Fibroblast of lung (primary cell): Measurements from ENCODE around the gene C2. TPM values are rescaled to one million over a fixed set of nuclear protein-coding genes. Genes with fewer than 3 reads are reported as not detected.

Experiments used
- DNase-seq, 2 donors: peaks; one replicate each; pipeline versions ENCODE4 v3.0.0 to v3.0.0-alpha.2; 2010; ENCODE audit warnings: low read depth in 2 of 2
- H2AFZ ChIP-seq: 2 replicates; pipeline ENCODE4 v1.5.1; 2012; ENCODE audit warnings: low read length, control low read depth, inconsistent platforms
- H3K27ac ChIP-seq: 2 replicates; pipeline ENCODE4 v1.5.1; 2011; ENCODE audit warnings: low read length, control low read depth; ENCODE audit not compliant: insufficient read depth
- H3K27me3 ChIP-seq: 2 replicates; pipeline ENCODE4 v1.5.1; 2011; ENCODE audit warnings: mild to moderate bottlenecking, low read length; ENCODE audit not compliant: control insufficient read depth, insufficient read depth
- H3K36me3 ChIP-seq: 2 replicates; pipeline ENCODE4 v1.5.1; 2011; ENCODE audit warnings: low read length; ENCODE audit not compliant: control insufficient read depth, insufficient read depth
- H3K4me1 ChIP-seq: 2 replicates; pipeline ENCODE4 v1.5.1; 2011; ENCODE audit warnings: low read length; ENCODE audit not compliant: control insufficient read depth, insufficient read depth; ENCODE audit errors: extremely low read depth
- H3K4me2 ChIP-seq: 2 replicates; pipeline ENCODE4 v1.5.1; 2011; ENCODE audit warnings: low read length, control low read depth; ENCODE audit not compliant: insufficient read depth; ENCODE audit errors: extremely low read depth
- H3K4me3 ChIP-seq, 4 experiments: fragments of 200-600 bp in 1 of 4; sonication (generic) in 1 of 4; replicated peaks in 1 of 4; 2 replicates each; pipeline ENCODE4 v1.5.1; 2011 to 2016; ENCODE audit warnings: low read length in 4 of 4, low read depth in 3 of 4, mild to moderate bottlenecking in 3 of 4, control low read depth in 2 of 4, inconsistent platforms in 1 of 4, mixed read lengths in 1 of 4; ENCODE audit not compliant: insufficient read depth in 1 of 4; ENCODE audit errors: control extremely low read depth in 1 of 4
- H3K79me2 ChIP-seq: 2 replicates; pipeline ENCODE4 v1.5.1; 2012; ENCODE audit warnings: mild to moderate bottlenecking, low read length, inconsistent platforms; ENCODE audit not compliant: control insufficient read depth, insufficient read depth
- H3K9ac ChIP-seq: 2 replicates; pipeline ENCODE4 v1.5.1; 2011; ENCODE audit warnings: mild to moderate bottlenecking, low read length, control low read depth; ENCODE audit not compliant: insufficient read depth
- H3K9me3 ChIP-seq: 2 replicates; pipeline ENCODE4 v1.5.1; 2012; ENCODE audit warnings: low read depth, low read length; ENCODE audit not compliant: control insufficient read depth, insufficient read depth
- H4K20me1 ChIP-seq: 2 replicates; pipeline ENCODE4 v1.5.1; 2011; ENCODE audit warnings: low read length; ENCODE audit not compliant: control insufficient read depth, insufficient read depth; ENCODE audit errors: extremely low read depth
- CTCF ChIP-seq, 2 donors: IDR thresholded peaks in 1 of 2; conservative IDR thresholded peaks in 1 of 2; 1 replicate in 1 of 2; 2 replicates in 1 of 2; pipeline ENCODE4 v1.5.1; 2011 to 2012; ENCODE audit warnings: low read length in 2 of 2, control low read depth in 1 of 2, inconsistent platforms in 1 of 2, low read depth in 1 of 2, mild to moderate bottlenecking in 1 of 2
- EZH2 ChIP-seq: IDR thresholded peaks from 2 replicates; pipeline ENCODE4 v1.5.1; 2012; ENCODE audit warnings: low read length, control low read depth, mild to moderate bottlenecking; ENCODE audit errors: missing control alignments
- polyA plus RNA-seq, 2 donors: library from polyadenylated mRNA; depleted of rRNA in 1 of 2; stranded (reverse) in 1 of 2; unstranded in 1 of 2; fragments of >200 nt; gene quantifications; 2 replicates each; pipeline ENCODE4 v1.2.1, GENCODE V29; 2011 to 2012; ENCODE audit warnings: missing spikeins in 1 of 2
- total RNA-seq: library from RNA; depleted of rRNA; stranded (reverse); fragments of >200 nt; gene quantifications from 2 replicates; pipeline ENCODE4 v1.2.1, GENCODE V29; 2014

C2 gene
- total and polyA plus RNA-seq, 2 donors (not counting 1 experiment from before 2014, with no cell fraction given): 7.6 to 16.8 TPM

DNA sequence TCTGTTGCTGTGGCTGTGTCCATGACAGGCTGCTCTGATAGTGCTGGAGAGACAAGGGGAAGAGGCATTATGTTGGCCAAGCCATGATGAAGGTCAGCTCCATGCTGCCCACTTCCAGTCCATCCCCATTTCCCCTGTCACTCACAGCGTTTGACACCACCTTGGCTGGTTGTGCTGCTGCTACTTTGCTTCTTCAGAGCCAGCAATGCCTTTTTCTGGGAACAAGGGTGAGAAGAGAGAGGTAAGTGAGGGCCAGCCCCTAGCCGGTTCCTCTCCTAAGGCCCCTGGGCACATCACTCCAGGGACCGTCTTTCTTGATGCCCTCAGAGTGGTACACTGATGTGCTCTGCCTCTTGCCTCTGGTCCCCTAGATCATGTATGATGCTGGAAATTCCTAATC lies 29.3 kb downstream of the C2 start:
- Histone ChIP-seq H3K27me3 (no peaks in the 10 kb centered on the region), H3K27ac (no peak overlapping the region), H4K20me1 (no peaks in the 10 kb centered on the region), H3K9ac (no peak overlapping the region), H3K9me3 (no peaks in the 10 kb centered on the region), H3K4me3 (no peak overlapping the region), H2AFZ (no peak overlapping the region), H3K79me2 (peaks cover 24% of the 10 kb centered on the region), H3K4me1 (peaks cover 3% of the 10 kb centered on the region), H3K36me3 (peaks cover 22% of the 10 kb centered on the region), H3K4me2 (no peak overlapping the region)
- no peak for DNase-seq
- no peak for TF ChIP-seq CTCF (conservative IDR thresholded peaks at IDR 0.05 in 1 of 2, IDR thresholded peaks at IDR 0.05 in 1 of 2; ENCODE audit: low read depth in 1 of 2, low read length in 2 of 2)

- Histone ChIP-seq H4K20me1 (no peaks in the 10 kb centered on the region), H3K36me3 (peaks cover 22% of the 10 kb centered on the region), H3K27me3 (no peaks in the 10 kb centered on the region), H3K9ac (peak overlapping the region; percentile 88), H3K27ac (peak overlapping the region; percentile 94), H3K4me1 (peaks cover 3% of the 10 kb centered on the region), H3K79me2 (peaks cover 24% of the 10 kb centered on the region), H3K4me3 (peak overlapping the region; percentile 81 to 99 (median 98)), H3K4me2 (peak overlapping the region; percentile 82), H3K9me3 (no peaks in the 10 kb centered on the region), H2AFZ (peak overlapping the region; percentile 65)
- DNase-seq: no peak
- TF ChIP-seq EZH2: no peak
- TF ChIP-seq CTCF (conservative IDR thresholded peaks at IDR 0.05 in 1 of 2, IDR thresholded peaks at IDR 0.05 in 1 of 2; ENCODE audit: low read depth in 1 of 2, low read length in 2 of 2): no peak
These were observed 30.9 kb downstream of the C2 start for GRCh38 chr6:31958412-31958740.

DNA sequence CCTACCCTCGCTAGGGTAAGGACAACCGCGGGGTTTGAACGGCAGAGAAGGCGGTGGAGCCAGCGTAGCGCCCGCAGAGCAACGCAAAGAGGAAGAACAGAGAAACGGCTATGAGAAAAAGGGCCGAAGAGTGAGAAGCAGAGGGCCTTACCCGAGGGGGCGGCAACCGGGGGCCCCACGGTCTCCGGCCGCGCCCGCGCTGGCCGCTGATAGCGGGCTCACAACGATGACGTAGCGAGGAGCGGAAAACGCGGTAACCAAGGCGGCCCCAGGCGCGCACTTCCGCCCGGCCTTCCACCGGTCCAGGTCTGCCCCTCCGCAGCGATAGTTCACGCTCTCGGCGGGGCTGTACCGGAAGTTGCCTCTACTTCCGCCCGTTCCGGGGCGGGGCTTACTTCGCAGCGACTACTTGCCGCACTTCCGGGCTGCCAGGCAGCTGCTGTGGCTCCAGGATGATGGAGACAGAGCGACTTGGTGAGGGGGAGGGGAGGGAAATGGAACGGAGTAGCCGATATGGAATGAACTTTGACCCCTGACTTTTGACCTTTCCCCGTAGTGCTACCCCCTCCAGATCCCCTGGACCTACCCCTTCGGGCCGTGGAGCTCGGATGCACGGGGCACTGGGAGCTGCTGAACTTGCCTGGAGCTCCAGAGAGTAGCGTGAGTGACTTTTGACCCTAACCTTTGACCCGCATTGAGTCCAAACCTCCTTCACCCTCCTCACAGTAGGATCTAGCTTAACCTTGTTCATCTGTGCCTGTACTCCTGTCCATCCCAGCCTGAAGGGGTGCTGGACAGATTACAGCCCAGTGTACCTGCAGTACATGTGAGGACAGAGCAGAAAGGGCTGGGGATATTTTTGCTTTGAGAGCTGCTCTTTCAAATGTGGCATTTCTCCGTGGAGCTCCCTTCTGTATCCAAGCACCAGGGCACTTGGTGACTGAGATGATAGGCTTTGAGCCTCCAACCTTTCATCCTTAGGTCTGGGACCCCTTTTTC lies 31.5 kb downstream of the C2 start, which contains the start of the genes NELFE and SKIC2:
NELFE (minus strand) TSS at position 231 of the 999 bp plus-strand sequence. CDS start 525 bp downstream, outside the sequence.
SKIC2 (plus strand) TSS at position 435 of the 999 bp plus-strand sequence; CDS start at position 453, 18 bp downstream.
- TF ChIP-seq CTCF (conservative IDR thresholded peaks at IDR 0.05 in 1 of 2, IDR thresholded peaks at IDR 0.05 in 1 of 2; ENCODE audit: low read depth in 1 of 2, low read length in 2 of 2) (no peak), EZH2 (no peak)
- Histone ChIP-seq H3K4me2 (peak within 1 kb of the TSS; percentile 98), H3K27me3 (no peaks in the 10 kb centered on the region), H3K4me3 (peak within 1 kb of the TSS; percentile 81 to 99 (median 98)), H3K9me3 (no peaks in the 10 kb centered on the region), H2AFZ (peak within 1 kb of the TSS; percentile 65), H3K4me1 (peaks cover 3% of the 10 kb centered on the region), H3K79me2 (peaks cover 24% of the 10 kb centered on the region), H3K36me3 (peaks cover 25% of the 10 kb centered on the region), H4K20me1 (no peaks in the 10 kb centered on the region), H3K9ac (peak within 1 kb of the TSS; percentile 88), H3K27ac (peak within 1 kb of the TSS; percentile 94)
- DNase-seq: peak; percentile 97 to 98
